ENCODE results near the gene C2orf68.
"Not testable (repeated sequence)": the region's sequence is repeated elsewhere in the genome, so short reads cannot be mapped to it uniquely, and the experiment has no call there.

The C2orf68 gene

GRCh38 chr2:85611705-85612587 is at the start of gene C2orf68:
Gene C2orf68 (minus strand): TSS chr2:85612066. CDS start chr2:85611984, 82 bp downstream.
- peak; percentile 63 for DNase-seq (ENCODE audit: low read depth, low spot score)

GRCh38 chr2:85661139-85661858 is 49.4 kb upstream of the C2orf68 start:
- no peak for DNase-seq (ENCODE audit: low read depth, low spot score)

- DNase-seq (ENCODE audit: low read depth, low spot score) = no peak
Measured at GRCh38 chr2:85660725-85661124, 48.9 kb upstream of the C2orf68 start.

GRCh38 chr2:85660301-85660700 is 48.4 kb upstream of the C2orf68 start:
- DNase-seq (ENCODE audit: low read depth, low spot score) = not testable (repeated sequence)

GRCh38 chr2:85659324-85659981 is 47.6 kb upstream of the C2orf68 start:
- no peak for DNase-seq (ENCODE audit: low read depth, low spot score)

GRCh38 chr2:85657399-85657798 is 45.5 kb upstream of the C2orf68 start:
- not testable (repeated sequence) for DNase-seq (ENCODE audit: low read depth, low spot score)

GRCh38 chr2:85656468-85656867 is 44.6 kb upstream of the C2orf68 start:
- DNase-seq (ENCODE audit: low read depth, low spot score) = no peak

- no peak for DNase-seq (ENCODE audit: low read depth, low spot score)
Measured at GRCh38 chr2:85655961-85656417, 44.1 kb upstream of the C2orf68 start.

GRCh38 chr2:85653996-85654395 is 42.1 kb upstream of the C2orf68 start:
- no peak for DNase-seq (ENCODE audit: low read depth, low spot score)

- DNase-seq (ENCODE audit: low read depth, low spot score) = no peak
Measured at GRCh38 chr2:85652056-85652455, 40.2 kb upstream of the C2orf68 start.

GRCh38 chr2:85651097-85651496 is 39.2 kb upstream of the C2orf68 start:
- no peak for DNase-seq (ENCODE audit: low read depth, low spot score)

GRCh38 chr2:85650456-85650855 is 38.6 kb upstream of the C2orf68 start:
- no peak for DNase-seq (ENCODE audit: low read depth, low spot score)

GRCh38 chr2:85649201-85650190 is 37.6 kb upstream of the C2orf68 start:
- DNase-seq (ENCODE audit: low read depth, low spot score) = no peak

- no peak for DNase-seq (ENCODE audit: low read depth, low spot score)
Measured at GRCh38 chr2:85648619-85649018, 36.8 kb upstream of the C2orf68 start.

- no peak for DNase-seq (ENCODE audit: low read depth, low spot score)
Measured at GRCh38 chr2:85647823-85648526, 36.1 kb upstream of the C2orf68 start.

GRCh38 chr2:85646166-85646565 is 34.3 kb upstream of the C2orf68 start:
- no peak for DNase-seq (ENCODE audit: low read depth, low spot score)

- DNase-seq (ENCODE audit: low read depth, low spot score) = no peak
Measured at GRCh38 chr2:85644909-85645308, 33.0 kb upstream of the C2orf68 start.

GRCh38 chr2:85642725-85643124 is 30.9 kb upstream of the C2orf68 start:
- no peak for DNase-seq (ENCODE audit: low read depth, low spot score)

GRCh38 chr2:85635636-85636035 is 23.8 kb upstream of the C2orf68 start:
- no peak for DNase-seq (ENCODE audit: low read depth, low spot score)

- no peak for DNase-seq (ENCODE audit: low read depth, low spot score)
Measured at GRCh38 chr2:85635011-85635410, 23.1 kb upstream of the C2orf68 start.

Measured in activated naive CD8-positive, alpha-beta T cell treated with anti-CD3 and anti-CD28 coated beads, Interleukin-2, amount 50 U/mL, for 16 hours (primary cell).